CD4-positive, alpha-beta T cell treated with Interleukin-17A for 1 hour (primary cell): Measurements from ENCODE around the gene IQUB.
"Not testable (repeated sequence)": the region's sequence is repeated elsewhere in the genome, so short reads cannot be mapped to it uniquely, and the experiment has no call there.

Source experiments
- DNase-seq: peaks from one replicate; pipeline ENCODE4 v3.0.0-alpha.2; 2020

IQUB gene

GRCh38 chr7:123485187-123485586, 49.2 kb downstream of the IQUB start:
- no peak for DNase-seq

- DNase-seq, result no peak
Observed at GRCh38 chr7:123484199-123484598, 50.2 kb downstream of the IQUB start.

GRCh38 chr7:123480107-123480506, 54.3 kb downstream of the IQUB start:
- DNase-seq, result no peak

GRCh38 chr7:123478056-123478455, 56.3 kb downstream of the IQUB start:
- not testable (repeated sequence) for DNase-seq

GRCh38 chr7:123472750-123473445, 61.5 kb downstream of the IQUB start:
- no peak for DNase-seq

- DNase-seq, result no peak
Observed at GRCh38 chr7:123472327-123472726, 62.1 kb downstream of the IQUB start.

GRCh38 chr7:123468303-123468702, 66.1 kb downstream of the IQUB start:
- no peak for DNase-seq

GRCh38 chr7:123463890-123464289, 70.5 kb downstream of the IQUB start:
- DNase-seq, result no peak

- no peak for DNase-seq
Observed at GRCh38 chr7:123460616-123461015, 73.8 kb downstream of the IQUB start.

- DNase-seq, result no peak
Observed at GRCh38 chr7:123455965-123456470, 78.4 kb downstream of the IQUB start.

- no peak for DNase-seq
Observed at GRCh38 chr7:123440101-123440548, 94.3 kb downstream of the IQUB start.

- DNase-seq, result no peak
Observed at GRCh38 chr7:123439191-123439590, 95.2 kb downstream of the IQUB start.

GRCh38 chr7:123437447-123437995, 96.9 kb downstream of the IQUB start:
- DNase-seq, result no peak

GRCh38 chr7:123435080-123435700, 99.2 kb downstream of the IQUB start:
- DNase-seq, result no peak

- no peak for DNase-seq
Observed at GRCh38 chr7:123433665-123434064, 100.7 kb downstream of the IQUB start.

- no peak for DNase-seq
Observed at GRCh38 chr7:123432601-123433000, 101.8 kb downstream of the IQUB start.

GRCh38 chr7:123431075-123431614, 103.2 kb downstream of the IQUB start:
- DNase-seq, result no peak

GRCh38 chr7:123425246-123425645, 109.1 kb downstream of the IQUB start:
- DNase-seq, result no peak

GRCh38 chr7:123424463-123424862, 109.9 kb downstream of the IQUB start:
- no peak for DNase-seq

- DNase-seq, result no peak
Observed at GRCh38 chr7:123423622-123424021, 110.8 kb downstream of the IQUB start.

- no peak for DNase-seq
Observed at GRCh38 chr7:123417580-123417979, 116.8 kb downstream of the IQUB start.

- DNase-seq, result no peak
Observed at GRCh38 chr7:123415625-123416024, 118.8 kb downstream of the IQUB start.

GRCh38 chr7:123410273-123410904, 124.0 kb downstream of the IQUB start:
- DNase-seq, result no peak
